GM20000 (cell line): ENCODE data around the gene C1QTNF6.
A peak's percentile ranks its signal among the peaks of the same experiment; 100 is the strongest.

Source experiments
- DNase-seq: peaks from one replicate; pipeline ENCODE4 v3.0.0; 2012; ENCODE audit warnings: low spot score
- TF ChIP-seq, protein P1 (sequence below): IDR thresholded peaks from 2 replicates; pipeline ENCODE4 v1.5.1; 2012; ENCODE audit warnings: mild to moderate bottlenecking, control low read depth; ENCODE audit errors: extremely low read depth, missing control alignments

C1QTNF6 gene

DNA sequence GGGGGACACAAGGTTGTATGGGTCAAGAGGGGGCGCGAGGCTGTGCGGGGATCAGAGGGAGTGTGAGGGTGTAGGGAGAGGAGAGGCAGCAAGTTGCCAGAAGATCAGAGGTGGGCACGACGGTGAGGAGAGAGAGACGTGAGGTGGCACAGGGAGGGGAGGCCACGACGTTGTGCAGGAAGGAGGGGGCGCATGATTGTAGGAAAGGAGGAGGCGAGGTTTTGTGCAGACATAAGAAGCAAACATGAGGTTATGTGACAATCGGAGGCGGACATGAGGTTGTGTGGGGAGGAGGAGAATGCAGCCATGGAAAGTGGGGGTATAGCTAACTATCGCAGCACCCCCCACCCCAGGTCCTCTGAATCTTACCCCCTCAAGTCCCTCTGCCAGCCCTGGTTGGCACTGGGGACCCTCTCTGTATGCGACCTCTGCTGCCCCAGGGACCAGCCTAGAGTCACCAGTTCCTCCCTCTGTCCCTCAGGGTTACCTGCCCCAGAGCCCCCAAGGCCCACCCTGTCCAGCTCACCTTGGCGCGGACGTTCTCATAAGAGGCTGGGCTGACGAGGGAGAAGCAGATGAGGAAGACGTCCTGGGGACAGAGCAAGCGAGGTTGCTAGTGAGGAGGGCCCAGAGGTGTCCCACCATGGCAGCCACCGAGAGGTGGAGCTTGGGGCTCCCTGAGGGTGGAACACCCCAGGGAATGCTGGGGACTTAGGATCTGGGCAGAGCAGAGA, 43.5 kb upstream of the C1QTNF6 start:
- TF ChIP-seq, protein P1, sequence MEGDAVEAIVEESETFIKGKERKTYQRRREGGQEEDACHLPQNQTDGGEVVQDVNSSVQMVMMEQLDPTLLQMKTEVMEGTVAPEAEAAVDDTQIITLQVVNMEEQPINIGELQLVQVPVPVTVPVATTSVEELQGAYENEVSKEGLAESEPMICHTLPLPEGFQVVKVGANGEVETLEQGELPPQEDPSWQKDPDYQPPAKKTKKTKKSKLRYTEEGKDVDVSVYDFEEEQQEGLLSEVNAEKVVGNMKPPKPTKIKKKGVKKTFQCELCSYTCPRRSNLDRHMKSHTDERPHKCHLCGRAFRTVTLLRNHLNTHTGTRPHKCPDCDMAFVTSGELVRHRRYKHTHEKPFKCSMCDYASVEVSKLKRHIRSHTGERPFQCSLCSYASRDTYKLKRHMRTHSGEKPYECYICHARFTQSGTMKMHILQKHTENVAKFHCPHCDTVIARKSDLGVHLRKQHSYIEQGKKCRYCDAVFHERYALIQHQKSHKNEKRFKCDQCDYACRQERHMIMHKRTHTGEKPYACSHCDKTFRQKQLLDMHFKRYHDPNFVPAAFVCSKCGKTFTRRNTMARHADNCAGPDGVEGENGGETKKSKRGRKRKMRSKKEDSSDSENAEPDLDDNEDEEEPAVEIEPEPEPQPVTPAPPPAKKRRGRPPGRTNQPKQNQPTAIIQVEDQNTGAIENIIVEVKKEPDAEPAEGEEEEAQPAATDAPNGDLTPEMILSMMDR: no peak
- no peak for DNase-seq

DNA sequence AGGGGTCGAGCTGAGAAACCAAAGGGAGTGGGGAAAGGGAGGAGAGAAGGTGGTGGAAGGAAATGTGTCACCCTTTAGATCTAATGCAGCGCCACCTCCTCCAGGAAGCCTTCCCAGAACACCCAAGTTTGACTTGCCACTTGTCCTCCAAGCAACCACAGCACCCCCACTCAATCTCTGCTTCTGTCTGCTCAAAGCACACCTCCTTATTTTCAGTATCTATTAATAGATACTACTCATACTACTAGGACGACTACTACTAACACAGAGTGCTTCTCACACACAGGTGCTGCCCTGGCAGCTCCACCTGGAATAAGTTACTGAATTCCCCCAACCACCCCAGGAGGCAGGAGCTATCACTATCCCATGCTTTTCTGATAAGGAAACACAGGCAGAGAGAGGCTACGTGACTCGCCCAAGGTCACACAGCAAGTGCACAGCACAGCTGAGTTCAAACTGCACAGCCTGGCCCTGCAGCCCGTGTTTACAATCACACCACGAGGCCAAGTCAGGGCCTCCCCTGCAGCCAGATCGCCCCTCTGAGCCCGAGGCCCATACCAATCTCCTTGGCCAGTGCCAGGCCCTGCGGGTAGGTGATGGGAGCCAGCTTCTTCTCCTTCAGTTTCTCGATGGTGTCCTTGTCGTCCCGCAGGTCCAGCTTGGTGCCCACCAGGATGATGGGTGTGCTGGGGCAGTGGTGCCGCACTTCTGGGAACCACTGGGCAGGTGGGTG, 42.8 kb upstream of the C1QTNF6 start:
- TF ChIP-seq, protein P1: no peak
- DNase-seq: no peak

DNA sequence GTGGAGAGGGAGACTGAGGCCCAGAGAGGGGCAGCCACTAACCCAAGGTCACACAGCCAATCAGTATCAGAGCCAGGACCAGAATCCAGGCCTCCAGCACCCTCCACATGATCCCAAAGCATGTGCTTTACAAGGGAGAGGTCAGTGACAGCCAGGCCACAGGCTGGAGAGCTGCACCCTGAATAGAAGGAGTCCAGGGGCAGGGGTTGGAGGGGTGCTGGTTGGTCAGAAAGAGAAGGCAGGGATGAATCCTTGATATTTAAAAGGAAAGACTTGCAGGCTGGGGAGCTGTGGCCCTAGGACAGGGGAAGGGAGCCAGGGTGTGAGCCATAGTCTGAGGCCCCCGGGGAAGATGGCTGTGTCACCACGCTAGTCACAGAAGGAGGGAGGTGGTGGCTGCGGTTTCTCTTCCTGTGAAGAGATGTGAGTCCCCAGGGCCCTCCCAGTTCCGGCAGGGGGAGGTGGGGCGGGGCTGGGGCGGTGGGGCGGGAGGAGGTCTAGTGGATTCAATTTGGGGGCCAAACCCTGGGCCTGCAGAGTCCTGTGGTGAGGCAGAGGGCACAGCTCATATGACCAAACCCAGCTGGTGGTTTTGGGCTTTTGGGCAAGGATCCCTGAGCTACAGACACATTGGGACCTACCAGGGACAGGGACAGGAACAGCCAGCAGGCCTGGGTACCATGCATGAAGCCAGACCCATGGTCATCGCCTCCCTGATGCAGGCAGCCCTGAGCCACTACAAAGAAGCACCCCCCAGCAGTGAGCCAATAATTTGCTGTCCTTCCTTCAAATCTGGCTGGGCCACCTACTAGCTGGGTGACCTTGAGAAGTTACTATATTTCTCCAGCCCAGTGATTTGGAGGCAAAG, 42.0 kb upstream of the C1QTNF6 start:
- DNase-seq: peak; percentile 85
- TF ChIP-seq, protein P1: no peak

DNA sequence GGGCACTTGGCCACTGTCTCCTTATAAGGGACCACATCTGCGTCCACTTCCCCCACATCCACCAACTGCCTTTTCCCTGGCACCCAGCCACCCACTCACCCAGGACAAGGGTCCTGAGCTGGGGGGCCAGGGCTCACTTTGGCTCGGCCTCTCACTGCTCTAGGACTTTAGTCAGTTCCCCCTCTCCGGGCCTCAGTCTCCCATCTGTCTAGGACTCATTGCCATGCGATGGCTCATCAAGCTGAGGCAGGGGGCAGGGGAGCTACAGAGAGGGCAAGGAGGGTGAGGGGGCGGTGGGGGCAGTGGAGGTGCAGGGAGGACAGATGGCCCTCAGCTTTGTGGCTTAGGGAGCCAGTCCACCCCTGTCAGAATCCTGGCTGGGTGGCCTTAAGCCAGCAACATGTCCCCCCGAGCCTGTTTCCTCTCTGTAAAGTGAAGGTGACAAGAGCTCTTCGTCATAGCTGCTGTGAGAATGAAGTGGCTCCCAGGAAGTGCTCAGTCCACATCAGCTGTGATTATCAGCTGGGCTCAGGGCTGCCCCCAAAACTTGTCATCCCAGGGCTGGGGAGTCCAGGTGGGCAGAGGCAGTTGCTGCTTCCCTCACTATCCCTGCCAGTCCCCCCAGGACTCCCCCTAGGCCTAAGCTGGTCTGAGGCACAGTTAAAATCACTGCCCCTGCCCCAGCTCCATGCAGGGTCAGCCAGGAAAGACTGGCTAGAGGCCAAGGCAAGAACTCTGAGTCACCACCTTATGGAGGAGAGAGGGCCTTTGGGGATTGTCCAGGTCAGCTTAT, 41.2 kb upstream of the C1QTNF6 start:
- TF ChIP-seq, protein P1: no peak
- DNase-seq: no peak

DNA sequence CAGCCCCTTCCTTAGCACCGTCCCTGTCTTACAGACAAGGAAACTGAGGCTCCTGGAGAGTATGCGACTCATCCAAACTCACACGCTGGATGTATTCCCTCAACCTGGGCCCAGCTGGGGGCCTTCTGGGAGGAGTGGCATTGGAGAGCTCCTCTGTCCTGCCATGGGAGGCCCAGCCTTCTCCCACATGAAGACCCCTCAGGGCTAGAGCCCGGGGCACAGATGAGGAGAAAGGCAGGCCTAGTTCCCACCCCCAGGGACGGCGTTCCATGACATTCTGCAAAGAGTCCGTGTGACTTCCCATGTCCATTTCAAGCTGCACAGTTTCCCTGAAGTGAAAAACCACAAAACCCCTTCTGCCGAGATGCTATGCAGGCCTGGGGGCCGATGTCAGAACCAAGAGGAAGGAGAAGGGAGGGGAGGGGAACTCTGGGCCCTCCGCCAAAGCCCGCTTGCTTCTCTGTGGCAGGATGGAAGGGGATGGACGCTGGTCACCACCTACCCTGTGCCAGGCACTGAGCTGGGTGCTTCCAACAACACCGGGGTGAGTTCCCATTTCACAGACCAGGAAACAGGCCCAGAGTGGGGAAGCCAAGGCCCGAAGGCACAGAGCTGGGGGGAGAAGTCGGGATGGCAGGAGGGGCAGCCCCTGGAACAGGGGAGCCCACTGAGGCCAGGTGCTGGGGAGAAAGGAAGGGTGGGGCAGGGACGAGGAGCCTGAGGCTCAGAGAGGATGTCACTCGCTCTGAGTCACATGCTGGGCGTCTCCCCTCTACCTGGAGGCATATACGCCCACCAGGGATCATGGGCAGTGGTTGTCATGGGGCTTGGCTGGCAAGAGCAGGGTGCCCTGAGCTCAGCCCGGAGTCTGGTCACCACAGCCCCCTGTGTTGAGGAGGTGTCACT, 40.3 kb upstream of the C1QTNF6 start:
- TF ChIP-seq, protein P1: no peak
- DNase-seq: no peak

DNA sequence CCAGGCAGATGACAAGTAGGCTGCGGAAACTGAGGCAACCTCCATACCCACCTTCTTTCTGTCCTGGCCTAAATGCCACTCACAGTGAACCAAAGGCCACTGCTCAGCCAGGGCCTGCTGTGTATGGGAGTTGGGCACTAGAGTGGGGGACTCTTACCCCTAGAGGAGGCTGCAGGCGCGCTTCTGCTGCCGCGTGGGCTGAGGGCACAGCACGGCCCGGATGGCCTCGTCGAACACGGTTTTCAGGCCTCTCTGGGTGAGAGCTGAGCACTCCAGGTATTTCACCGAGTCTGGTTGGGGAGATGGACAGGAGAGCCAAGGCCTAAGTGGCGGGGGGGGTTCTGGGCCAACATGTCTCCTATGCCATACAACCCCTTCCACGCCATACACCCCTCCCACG, 38.5 kb upstream of the C1QTNF6 start:
- no peak for DNase-seq
- TF ChIP-seq, protein P1: no peak
